Activated T-cell treated with anti-CD3 and anti-CD28 coated beads, Interleukin-2, amount 50 U/mL, for 24 hours (primary cell): ENCODE data around the gene NAA15.

Source experiments
- DNase-seq: peaks from one replicate; pipeline ENCODE4 v3.0.0-alpha.2; 2020
- H3K27ac Mint-ChIP-seq: 2 replicates; pipeline ENCODE4 v1.8.0; 2020; ENCODE audit warnings: mild to moderate bottlenecking, mixed read lengths
- H3K27me3 Mint-ChIP-seq: 2 replicates; pipeline ENCODE4 v1.8.0; 2020; ENCODE audit warnings: mixed read lengths
- H3K36me3 Mint-ChIP-seq: 2 replicates; pipeline ENCODE4 v1.8.0; 2020; ENCODE audit warnings: low read depth, mixed read lengths
- H3K4me1 Mint-ChIP-seq: 2 replicates; pipeline ENCODE4 v1.8.0; 2020; ENCODE audit warnings: low read depth, mixed read lengths
- H3K4me3 Mint-ChIP-seq: 2 replicates; pipeline ENCODE4 v1.8.0; 2020; ENCODE audit warnings: mild to moderate bottlenecking, moderate library complexity, mixed read lengths
- H3K9me3 Mint-ChIP-seq: 2 replicates; pipeline ENCODE4 v1.8.0; 2020; ENCODE audit warnings: mixed read lengths

The NAA15 gene

DNA sequence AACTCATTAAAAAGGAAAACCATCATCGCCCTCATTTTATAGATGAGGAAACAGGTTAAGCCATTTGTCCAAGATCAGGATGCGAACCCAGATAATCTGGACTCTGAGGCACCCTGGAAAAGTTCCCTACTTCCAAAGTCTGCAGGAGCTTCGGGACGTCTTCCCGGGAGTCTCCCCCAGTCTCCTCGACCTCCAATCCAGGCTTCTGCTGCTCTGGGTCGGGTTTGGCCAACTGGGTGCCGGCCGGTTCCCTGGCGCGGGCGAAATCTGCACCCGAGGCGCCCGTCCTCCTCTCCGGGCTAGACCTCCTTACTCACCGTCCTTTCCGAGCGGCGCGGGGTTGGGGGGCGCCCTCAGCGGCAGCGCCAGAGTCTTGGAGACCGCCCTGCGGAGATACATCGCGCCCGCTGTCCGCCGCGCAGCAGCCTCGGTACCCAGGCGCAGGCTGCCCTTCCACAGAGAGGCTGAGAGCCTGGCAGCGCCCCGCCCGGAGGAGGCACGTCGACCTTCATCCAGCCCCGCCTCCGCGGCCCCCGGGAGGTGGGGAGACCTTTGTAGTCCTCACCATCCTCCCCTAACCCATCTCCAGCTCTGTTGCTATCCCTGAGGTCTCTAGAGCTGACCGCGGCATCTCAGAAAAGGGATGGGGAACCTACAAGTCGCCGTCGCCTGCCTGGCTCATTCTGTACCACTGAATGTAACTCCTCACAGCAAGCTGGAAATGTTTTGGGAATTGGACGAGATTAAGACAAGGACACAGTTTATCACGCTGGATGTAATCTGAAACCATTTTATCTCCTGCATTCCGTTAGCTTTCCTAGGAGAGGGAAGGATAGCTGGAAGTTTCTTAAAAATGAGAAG is 21.3 kb upstream of the NAA15 start, which contains the start of gene MGARP:
MGARP (minus strand) TSS at position 466 of the 861 bp plus-strand sequence; CDS start at position 399, 67 bp downstream.
- Mint-ChIP-seq H3K9me3 (peaks cover 4% of the 10 kb centered on the region), H3K4me1 (peaks cover 17% of the 10 kb centered on the region), H3K36me3 (peaks cover 7% of the 10 kb centered on the region), H3K27me3 (peaks cover 50% of the 10 kb centered on the region), H3K27ac (no peak within 1 kb of the TSS), H3K4me3 (peak within 1 kb of the TSS; percentile 79)
- peak; percentile 60 for DNase-seq

- Mint-ChIP-seq H3K9me3 (peaks cover 4% of the 10 kb centered on the region), H3K4me3 (no peak overlapping the region), H3K27ac (no peak overlapping the region), H3K27me3 (peaks cover 38% of the 10 kb centered on the region), H3K36me3 (peaks cover 11% of the 10 kb centered on the region), H3K4me1 (peaks cover 17% of the 10 kb centered on the region)
- DNase-seq = no peak
These were observed 19.1 kb upstream of the NAA15 start for GRCh38 chr4:139282065-139282720.

- H3K9me3 Mint-ChIP-seq = peaks cover 4% of the 10 kb centered on the region
- H3K36me3 Mint-ChIP-seq = peaks cover 13% of the 10 kb centered on the region
- H3K4me1 Mint-ChIP-seq = peaks cover 17% of the 10 kb centered on the region
- no peak for DNase-seq
- no peak overlapping the region for H3K27ac Mint-ChIP-seq
- peaks cover 35% of the 10 kb centered on the region for H3K27me3 Mint-ChIP-seq
- H3K4me3 Mint-ChIP-seq = no peak overlapping the region
These were observed 18.6 kb upstream of the NAA15 start for GRCh38 chr4:139282721-139283075.

DNA sequence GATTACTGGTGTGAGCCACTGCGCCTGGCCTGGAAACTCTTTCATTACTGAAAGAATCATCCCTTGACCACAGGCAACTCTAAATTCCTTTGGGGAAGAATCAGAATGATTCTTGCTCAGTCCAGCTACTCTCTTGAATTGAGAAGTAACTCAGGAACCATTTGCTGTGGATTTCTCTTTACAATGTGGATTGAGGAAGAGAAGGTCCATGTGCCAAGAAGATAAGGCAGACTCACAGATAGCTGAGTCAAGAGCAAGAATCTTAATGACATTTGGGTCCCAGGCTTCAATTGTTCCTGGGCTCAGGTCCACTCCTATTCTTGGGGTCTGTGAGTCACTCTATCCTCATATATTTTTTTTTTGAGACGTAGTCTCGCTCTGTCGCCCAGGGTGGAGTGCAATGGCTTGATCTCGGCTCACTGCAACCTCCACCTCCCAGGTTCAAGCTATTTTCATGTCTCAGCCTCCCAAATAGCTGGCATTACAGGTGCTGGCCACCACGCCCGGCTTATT is 15.1 kb upstream of the NAA15 start:
- Mint-ChIP-seq H3K36me3 (peaks cover 39% of the 10 kb centered on the region), H3K27me3 (peaks cover under 1% of the 10 kb centered on the region), H3K4me1 (no peaks in the 10 kb centered on the region), H3K9me3 (peaks cover 4% of the 10 kb centered on the region), H3K27ac (no peak overlapping the region), H3K4me3 (no peak overlapping the region)
- no peak for DNase-seq

DNA sequence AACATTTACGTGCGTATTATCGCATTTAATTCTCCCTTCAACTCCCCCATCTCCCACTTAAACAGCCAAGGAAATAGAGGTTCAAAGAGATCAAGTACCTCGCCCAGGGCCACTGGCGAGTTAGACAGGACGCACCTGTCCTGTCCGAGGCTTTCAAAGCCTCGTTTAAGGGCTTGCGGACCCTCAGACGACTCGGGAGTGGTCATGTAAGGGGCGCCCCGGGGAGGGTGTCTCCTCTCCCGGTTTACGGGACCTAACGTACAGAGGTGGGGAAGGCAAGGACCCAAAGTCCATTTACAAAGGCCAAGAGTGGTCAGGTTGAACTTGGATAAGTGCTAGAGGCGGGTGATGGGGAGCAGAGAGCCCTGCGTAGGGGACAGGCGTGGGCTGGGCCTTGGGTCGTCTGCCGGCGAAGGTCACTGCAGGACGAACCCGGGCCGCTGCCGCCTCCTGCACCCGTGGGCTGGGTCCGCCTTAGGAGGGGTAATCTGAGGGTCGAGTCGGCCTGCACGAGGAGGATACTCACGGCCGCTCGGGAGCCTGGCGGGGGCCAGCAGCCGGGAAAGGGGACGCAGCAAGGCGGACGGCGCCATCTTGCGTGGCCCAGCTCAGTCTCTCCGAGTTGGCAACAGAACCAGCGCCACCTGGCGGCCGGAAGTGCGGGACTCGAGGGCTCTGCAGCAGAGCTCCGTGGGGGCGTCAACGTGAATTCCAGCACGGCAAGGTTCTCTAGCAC is 5.9 kb upstream of the NAA15 start:
- H3K27me3 Mint-ChIP-seq = no peaks in the 10 kb centered on the region
- peaks cover 41% of the 10 kb centered on the region for H3K36me3 Mint-ChIP-seq
- no peaks in the 10 kb centered on the region for H3K9me3 Mint-ChIP-seq
- peak overlapping the region; percentile 98 for H3K27ac Mint-ChIP-seq
- H3K4me3 Mint-ChIP-seq = peak overlapping the region; percentile 94
- peak; percentile 99 for DNase-seq
- peaks cover 41% of the 10 kb centered on the region for H3K4me1 Mint-ChIP-seq

DNA sequence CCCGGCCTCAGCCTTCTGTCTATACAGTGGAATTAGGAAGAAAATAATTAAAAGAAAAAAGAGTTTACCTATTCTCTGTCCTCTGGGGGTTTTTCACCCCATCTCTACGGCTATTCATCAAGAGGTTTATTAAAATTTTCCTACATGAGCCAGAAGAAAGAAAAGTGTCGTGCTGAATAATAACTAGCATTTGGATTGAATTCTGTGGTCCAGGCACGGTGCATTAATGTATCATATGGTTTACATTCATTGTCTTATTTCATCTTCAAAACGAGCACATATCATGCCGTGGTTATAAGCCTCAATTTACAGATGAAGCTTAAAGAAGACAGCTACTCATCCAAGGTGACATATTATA is 5.4 kb upstream of the NAA15 start:
- Mint-ChIP-seq H3K36me3 (peaks cover 42% of the 10 kb centered on the region), H3K4me3 (peak overlapping the region; percentile 94), H3K27me3 (no peaks in the 10 kb centered on the region), H3K9me3 (no peaks in the 10 kb centered on the region), H3K4me1 (peaks cover 45% of the 10 kb centered on the region), H3K27ac (peak overlapping the region; percentile 98)
- no peak for DNase-seq

GRCh38 chr4:139297001-139297410 is 4.3 kb upstream of the NAA15 start:
- no peak for DNase-seq
- Mint-ChIP-seq H3K9me3 (no peaks in the 10 kb centered on the region), H3K27me3 (no peaks in the 10 kb centered on the region), H3K4me3 (no peak overlapping the region), H3K36me3 (peaks cover 42% of the 10 kb centered on the region), H3K27ac (peak overlapping the region; percentile 98), H3K4me1 (peaks cover 45% of the 10 kb centered on the region)

GRCh38 chr4:139299536-139299935 is 1.8 kb upstream of the NAA15 start:
- H3K36me3 Mint-ChIP-seq = peaks cover 47% of the 10 kb centered on the region
- H3K4me1 Mint-ChIP-seq = peaks cover 52% of the 10 kb centered on the region
- H3K4me3 Mint-ChIP-seq = peak overlapping the region; percentile 99
- DNase-seq = no peak
- H3K9me3 Mint-ChIP-seq = no peaks in the 10 kb centered on the region
- no peaks in the 10 kb centered on the region for H3K27me3 Mint-ChIP-seq
- H3K27ac Mint-ChIP-seq = peak overlapping the region; percentile 50

DNA sequence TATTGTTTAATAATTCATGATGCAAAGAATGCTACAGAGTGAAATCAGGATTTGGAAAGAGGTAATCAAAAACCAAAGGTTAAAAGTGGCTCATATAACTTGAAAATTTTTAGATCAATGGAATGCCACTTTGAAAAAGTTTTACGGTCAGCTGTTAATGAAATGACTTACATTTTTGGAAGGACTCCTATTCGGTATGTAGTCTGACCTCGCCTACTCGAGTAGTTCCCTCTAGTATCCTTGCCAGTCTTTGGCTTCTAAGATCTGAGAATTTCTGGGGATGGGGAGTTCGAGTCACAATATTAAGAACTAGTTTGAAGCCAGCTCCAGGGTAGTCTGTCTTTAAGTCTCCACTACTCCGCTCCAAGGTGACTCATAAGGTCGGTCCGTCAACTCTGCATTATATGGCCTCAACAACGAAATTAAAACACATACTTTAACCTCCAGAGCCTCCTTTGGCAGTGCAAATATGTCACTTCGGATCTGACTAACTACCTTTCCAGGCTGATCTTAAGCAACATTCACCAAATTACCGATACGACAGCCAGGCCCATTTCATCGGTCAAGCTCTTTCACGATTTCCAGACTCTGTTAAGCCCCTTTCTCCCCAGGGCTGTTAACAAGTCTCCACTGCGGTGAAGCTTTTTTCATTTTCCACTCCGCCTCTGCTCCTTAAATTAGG is 733 bp upstream of the NAA15 start:
- Mint-ChIP-seq H3K4me3 (peak overlapping the region; percentile 99), H3K9me3 (no peaks in the 10 kb centered on the region), H3K27me3 (no peaks in the 10 kb centered on the region), H3K4me1 (peaks cover 61% of the 10 kb centered on the region), H3K27ac (peak overlapping the region; percentile 100), H3K36me3 (peaks cover 48% of the 10 kb centered on the region)
- no peak for DNase-seq

DNA sequence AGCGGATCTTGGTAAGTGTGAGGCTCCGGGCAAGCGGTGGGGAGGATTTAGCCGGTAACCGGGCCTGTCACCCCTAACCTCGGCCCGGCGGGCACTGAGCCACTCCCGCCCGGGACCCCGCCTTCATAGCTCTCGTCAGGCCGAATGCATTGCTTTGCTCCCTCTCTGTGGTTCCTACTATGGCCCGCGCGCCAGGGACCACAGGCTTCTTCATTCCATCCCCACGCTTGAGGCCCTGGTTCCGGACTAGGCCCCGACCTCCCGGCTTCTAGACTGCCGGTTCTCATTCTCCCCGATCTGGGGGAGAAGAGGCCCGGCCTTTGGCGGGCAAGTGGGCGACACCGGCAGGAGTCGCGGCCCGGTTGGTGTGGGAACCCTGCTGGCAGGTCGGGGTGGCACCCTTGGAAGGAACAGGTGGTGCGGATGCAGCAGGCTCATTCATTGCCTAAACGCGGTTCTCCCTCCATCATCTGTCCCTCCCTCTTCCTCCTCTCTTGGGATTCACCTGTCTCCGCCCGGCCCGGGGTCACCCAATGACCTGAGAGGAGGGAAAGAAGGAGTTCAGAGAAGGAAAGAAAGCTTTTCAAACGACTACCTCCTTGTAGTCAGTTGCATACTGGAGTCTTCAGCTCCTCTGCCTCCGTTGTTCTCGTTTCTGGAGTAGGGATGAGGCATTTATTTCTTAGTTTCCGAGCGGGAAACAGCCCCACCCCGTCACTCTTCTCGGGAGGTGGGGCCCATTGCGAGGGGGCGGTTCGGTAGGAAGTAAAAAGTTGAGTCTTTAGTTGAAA is 711 bp downstream of the NAA15 start, which contains the start of gene NDUFC1:
NDUFC1 (minus strand) TSS at position 657 of the 791 bp plus-strand sequence. CDS start 6,679 bp downstream, outside the sequence.
- H3K27me3 Mint-ChIP-seq = no peaks in the 10 kb centered on the region
- H3K9me3 Mint-ChIP-seq = no peaks in the 10 kb centered on the region
- peaks cover 61% of the 10 kb centered on the region for H3K36me3 Mint-ChIP-seq
- peak within 1 kb of the TSS; percentile 100 for H3K27ac Mint-ChIP-seq
- peak within 1 kb of the TSS; percentile 99 for H3K4me3 Mint-ChIP-seq
- peak; percentile 75 for DNase-seq
- peaks cover 59% of the 10 kb centered on the region for H3K4me1 Mint-ChIP-seq

DNA sequence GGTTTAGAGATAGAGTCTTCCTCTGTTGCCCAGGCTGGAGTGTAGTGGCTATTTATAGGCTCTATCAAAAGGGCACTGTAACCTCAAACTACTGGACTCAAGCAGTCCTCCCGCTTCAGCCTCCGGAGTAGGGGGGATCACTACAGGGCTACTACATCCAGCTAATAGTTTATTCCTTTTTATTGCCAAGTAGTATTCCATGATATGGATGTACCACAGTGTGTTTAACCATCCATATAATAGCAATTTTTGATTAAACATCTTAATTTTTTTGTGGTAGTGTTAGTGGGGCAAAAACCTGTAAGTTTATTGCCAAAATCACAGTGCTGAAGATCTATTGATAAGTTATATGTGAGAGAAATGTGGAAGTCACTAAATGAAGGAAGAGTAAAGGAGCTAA is 3.6 kb downstream of the NAA15 start:
- Mint-ChIP-seq H3K36me3 (peaks cover 83% of the 10 kb centered on the region), H3K4me3 (peak overlapping the region; percentile 15), H3K4me1 (peaks cover 65% of the 10 kb centered on the region), H3K27ac (peak overlapping the region; percentile 62), H3K27me3 (no peaks in the 10 kb centered on the region), H3K9me3 (no peaks in the 10 kb centered on the region)
- DNase-seq = no peak

- H3K27ac Mint-ChIP-seq = peak overlapping the region; percentile 0
- peaks cover 69% of the 10 kb centered on the region for H3K36me3 Mint-ChIP-seq
- no peaks in the 10 kb centered on the region for H3K9me3 Mint-ChIP-seq
- no peak overlapping the region for H3K4me3 Mint-ChIP-seq
- DNase-seq = no peak
- H3K4me1 Mint-ChIP-seq = peaks cover 77% of the 10 kb centered on the region
- no peaks in the 10 kb centered on the region for H3K27me3 Mint-ChIP-seq
These were observed 10.6 kb downstream of the NAA15 start for GRCh38 chr4:139311909-139312308.

DNA sequence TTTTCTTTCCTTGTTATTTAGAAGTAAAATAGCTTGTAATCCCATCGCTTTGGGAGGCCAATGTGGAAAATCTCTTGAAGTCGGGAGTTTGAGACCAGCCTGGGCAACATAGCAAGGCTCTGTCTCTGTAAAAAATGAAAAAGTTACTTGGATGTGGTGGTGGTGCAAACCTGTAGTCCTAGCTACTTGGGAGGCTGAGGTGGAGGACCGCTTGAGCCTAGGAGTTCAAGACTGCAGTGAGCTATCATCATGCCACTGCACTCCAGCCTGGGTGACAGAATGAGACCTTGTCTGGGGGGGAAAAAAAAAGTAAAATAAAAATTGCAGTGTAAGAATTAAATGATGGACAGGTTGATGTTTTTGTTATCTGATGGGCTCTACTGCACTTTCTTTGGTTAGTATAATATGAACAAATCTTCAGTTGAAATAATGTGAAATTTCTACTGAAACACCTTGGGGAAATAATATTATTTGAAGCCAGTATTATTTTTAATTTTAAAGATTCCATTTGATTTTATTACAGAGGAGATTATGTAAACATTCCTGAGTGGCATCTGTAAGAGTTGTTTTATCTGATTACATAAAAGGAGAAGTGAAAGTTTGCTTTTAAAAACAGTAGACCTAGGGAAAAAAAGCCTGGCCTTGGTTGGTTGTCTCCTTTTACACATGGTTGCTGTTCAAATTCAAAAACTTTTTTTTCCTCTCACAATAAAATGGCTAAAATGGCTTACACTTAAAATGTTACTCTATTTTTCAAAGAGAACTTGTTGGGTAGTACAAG is 11.4 kb downstream of the NAA15 start:
- Mint-ChIP-seq H3K27me3 (no peaks in the 10 kb centered on the region), H3K36me3 (peaks cover 68% of the 10 kb centered on the region), H3K4me3 (no peak overlapping the region), H3K9me3 (no peaks in the 10 kb centered on the region), H3K27ac (peak overlapping the region; percentile 75), H3K4me1 (peaks cover 74% of the 10 kb centered on the region)
- no peak for DNase-seq
